Measurements from ENCODE around the gene ZFPM1.
A peak's percentile ranks its signal among the peaks of the same experiment; 100 is the strongest.

The ZFPM1 gene

GRCh38 chr16:88497561-88498462 lies 44.7 kb downstream of the ZFPM1 start:
- DNase-seq (ENCODE audit: low read depth), result no peak

GRCh38 chr16:88498576-88499208 lies 45.6 kb downstream of the ZFPM1 start:
- no peak for DNase-seq (ENCODE audit: low read depth)

- DNase-seq (ENCODE audit: low read depth), result no peak
Observed at GRCh38 chr16:88499292-88499691, 46.2 kb downstream of the ZFPM1 start.

- DNase-seq (ENCODE audit: low read depth), result no peak
Observed at GRCh38 chr16:88499836-88500251, 46.8 kb downstream of the ZFPM1 start.

GRCh38 chr16:88500255-88500661 lies 47.2 kb downstream of the ZFPM1 start:
- DNase-seq (ENCODE audit: low read depth), result no peak

- DNase-seq (ENCODE audit: low read depth), result no peak
Observed at GRCh38 chr16:88502371-88502770, 49.3 kb downstream of the ZFPM1 start.

GRCh38 chr16:88502776-88503280 lies 49.7 kb downstream of the ZFPM1 start:
- no peak for DNase-seq (ENCODE audit: low read depth)

- DNase-seq (ENCODE audit: low read depth), result no peak
Observed at GRCh38 chr16:88503374-88503770, 50.3 kb downstream of the ZFPM1 start.

- DNase-seq (ENCODE audit: low read depth), result no peak
Observed at GRCh38 chr16:88503771-88504488, 50.9 kb downstream of the ZFPM1 start.

GRCh38 chr16:88504489-88505404 lies 51.7 kb downstream of the ZFPM1 start:
- no peak for DNase-seq (ENCODE audit: low read depth)

- DNase-seq (ENCODE audit: low read depth), result peak; percentile 37
Observed at GRCh38 chr16:88505405-88506082, 52.5 kb downstream of the ZFPM1 start.

- no peak for DNase-seq (ENCODE audit: low read depth)
Observed at GRCh38 chr16:88506723-88507122, 53.6 kb downstream of the ZFPM1 start.

GRCh38 chr16:88507231-88507743 lies 54.2 kb downstream of the ZFPM1 start:
- no peak for DNase-seq (ENCODE audit: low read depth)

GRCh38 chr16:88508376-88508867 lies 55.3 kb downstream of the ZFPM1 start:
- DNase-seq (ENCODE audit: low read depth), result no peak

GRCh38 chr16:88508868-88509748 lies 56.0 kb downstream of the ZFPM1 start:
- DNase-seq (ENCODE audit: low read depth), result no peak

GRCh38 chr16:88509749-88510069 lies 56.6 kb downstream of the ZFPM1 start:
- DNase-seq (ENCODE audit: low read depth), result no peak

- no peak for DNase-seq (ENCODE audit: low read depth)
Observed at GRCh38 chr16:88510091-88510994, 57.3 kb downstream of the ZFPM1 start.

- no peak for DNase-seq (ENCODE audit: low read depth)
Observed at GRCh38 chr16:88511060-88511459, 58.0 kb downstream of the ZFPM1 start.

GRCh38 chr16:88511906-88512305 lies 58.8 kb downstream of the ZFPM1 start:
- no peak for DNase-seq (ENCODE audit: low read depth)
